B cell (primary cell): ENCODE results near the gene AK4. TPM values are rescaled to one million over a fixed set of nuclear protein-coding genes. Genes with fewer than 3 reads are reported as not detected.

ENCODE experiments used
- ATAC-seq: fragments of 200-7000 bp; cut with Tn5 transposase; one replicate; pipeline ENCODE4 v1.10.0; 2021; ENCODE audit warnings: low read depth, mild to moderate bottlenecking, moderate number of reproducible peaks, moderate library complexity
- CTCF ChIA-PET: fragments of 350-600 bp; sonication (Branson Sonifier 250); formaldehyde crosslinking; loops from one replicate; lab custom pipeline; 2021; ENCODE audit warnings: antibody characterized with exemption, inconsistent platforms; lab: Charles Lee
- POLR2A ChIA-PET: fragments of 350-600 bp; sonication (Branson Sonifier 250); formaldehyde crosslinking; loops from one replicate; lab custom pipeline; 2021; ENCODE audit warnings: antibody characterized with exemption; lab: Charles Lee
- DNase-seq: peaks from one replicate; pipeline ENCODE4 v3.0.0; 2013
- H2AFZ ChIP-seq: 2 replicates; pipeline ENCODE4 v1.6.1; 2012; ENCODE audit warnings: mild to moderate bottlenecking, low read depth, low read length; ENCODE audit not compliant: insufficient read depth, poor library complexity, severe bottlenecking
- H3K27ac ChIP-seq, 2 donors: 1 replicate in 1 of 2; 2 replicates in 1 of 2; pipeline ENCODE4 v1.5.1; 2012 to 2013; ENCODE audit warnings: low read length in 2 of 2, mild to moderate bottlenecking in 2 of 2, moderate library complexity in 1 of 2
- H3K27me3 ChIP-seq, 4 experiments: fragments of 200-600 bp in 1 of 4; sonication (generic) in 1 of 4; replicated peaks in 1 of 4; 1 replicate in 2 of 4; 2 replicates in 2 of 4; pipeline versions ENCODE4 v1.6.1 to v1.7.0; 2013 to 2016; ENCODE audit warnings: low read length in 3 of 4, mild to moderate bottlenecking in 2 of 4, mixed read lengths in 1 of 4, moderate library complexity in 1 of 4; ENCODE audit not compliant: insufficient read depth in 4 of 4, control insufficient read depth in 3 of 4; ENCODE audit errors: control extremely low read depth in 1 of 4
- H3K36me3 ChIP-seq, 2 experiments: replicated peaks in 1 of 2; 1 replicate in 1 of 2; 2 replicates in 1 of 2; pipeline versions ENCODE4 v1.6.1 to v1.7.1; 2013; ENCODE audit warnings: low read length in 1 of 2; ENCODE audit not compliant: insufficient read depth in 2 of 2, control insufficient read depth in 1 of 2; ENCODE audit errors: control extremely low read depth in 1 of 2, extremely low read depth in 1 of 2
- H3K4me1 ChIP-seq, 2 donors: fragments of 200-600 bp in 1 of 2; sonication (generic) in 1 of 2; 1 replicate in 1 of 2; 2 replicates in 1 of 2; pipeline versions ENCODE4 v1.5.1 to v1.6.1; 2013 to 2017; ENCODE audit warnings: low read length in 2 of 2; ENCODE audit not compliant: control insufficient read depth in 2 of 2, insufficient read depth in 2 of 2
- H3K4me2 ChIP-seq: replicated peaks from 2 replicates; pipeline ENCODE3; 2012; ENCODE audit warnings: mild to moderate bottlenecking, low read depth, low read length; ENCODE audit not compliant: poor library complexity, severe bottlenecking
- H3K4me3 ChIP-seq, 5 experiments: fragments of 200-600 bp in 1 of 5; sonication (generic) in 1 of 5; 1 replicate in 3 of 5; 2 replicates in 2 of 5; pipeline versions ENCODE4 v1.5.1 to v1.7.0; 2011 to 2016; ENCODE audit warnings: low read length in 4 of 5, mild to moderate bottlenecking in 4 of 5, low read depth in 2 of 5, control low read depth in 1 of 5, moderate library complexity in 1 of 5; ENCODE audit not compliant: insufficient read depth in 1 of 5; ENCODE audit errors: control extremely low read depth in 1 of 5, extremely low read depth in 1 of 5
- H3K79me2 ChIP-seq: fragments of 200-600 bp; sonication (generic); one replicate; pipeline ENCODE4 v1.6.0; 2016; ENCODE audit warnings: low read length; ENCODE audit not compliant: control insufficient read depth, insufficient read depth
- H3K9ac ChIP-seq: fragments of 200-600 bp; sonication (generic); 2 replicates; pipeline ENCODE4 v1.6.1; 2017; ENCODE audit warnings: mild to moderate bottlenecking, low read length, moderate library complexity
- H3K9me3 ChIP-seq, 3 donors: one replicate each; pipeline versions ENCODE4 v1.6.1 to v1.7.1; 2013; ENCODE audit warnings: low read length in 2 of 3; ENCODE audit not compliant: control insufficient read depth in 2 of 3, insufficient read depth in 1 of 3; ENCODE audit errors: control extremely low read depth in 1 of 3
- H4K20me1 ChIP-seq: 2 replicates; pipeline ENCODE4 v1.6.0; 2012; ENCODE audit warnings: mild to moderate bottlenecking, low read length; ENCODE audit not compliant: insufficient read depth, control insufficient read depth, poor library complexity, severe bottlenecking
- H3K27ac Mint-ChIP-seq: one replicate; pipeline ENCODE4 v1.8.0; 2021; ENCODE audit warnings: mixed read lengths
- H3K27me3 Mint-ChIP-seq: one replicate; pipeline ENCODE4 v1.8.0; 2021; ENCODE audit warnings: mixed read lengths
- H3K4me1 Mint-ChIP-seq: one replicate; pipeline ENCODE4 v1.8.0; 2021; ENCODE audit warnings: mixed read lengths
- H3K4me3 Mint-ChIP-seq: one replicate; pipeline ENCODE4 v1.8.0; 2021; ENCODE audit warnings: mixed read lengths
- H3K9me3 Mint-ChIP-seq: one replicate; pipeline ENCODE4 v1.8.0; 2022; ENCODE audit warnings: mixed read lengths; ENCODE audit not compliant: insufficient read depth
- CTCF ChIP-seq: fragments of 200-600 bp; IDR thresholded peaks from one replicate; pipeline ENCODE4 v1.8.0; 2022; ENCODE audit warnings: antibody characterized with exemption, mild to moderate bottlenecking
- EZH2 ChIP-seq: IDR thresholded peaks from 2 replicates; pipeline ENCODE4 v1.6.1; 2012; ENCODE audit warnings: borderline replicate concordance, low read depth, mild to moderate bottlenecking, moderate library complexity, low read length; ENCODE audit not compliant: insufficient read depth, poor library complexity, severe bottlenecking
- WGBS: methylation state at CpG from one replicate; pipeline ENCODE4 v1.1.5; 2013; ENCODE audit warnings: missing lambda C conversion rate; ENCODE audit not compliant: insufficient coverage; 5-methylcytosine and 5-hydroxymethylcytosine counted together
- intact Hi-C: fragments of 100-400 bp; cut with micrococcal nuclease; formaldehyde crosslinking; loops from one replicate; pipeline ENCODE4 v1.10.0; 2022
- polyA plus RNA-seq: library from polyadenylated mRNA; depleted of rRNA; stranded (reverse); fragments of >200 nt; gene quantifications from 2 replicates; pipeline ENCODE4 v1.2.3, GENCODE V29; 2012
- total RNA-seq, 2 donors: library from RNA; stranded (reverse); fragments of 120-200 nt in 1 of 2; gene quantifications; 1 replicate in 1 of 2; 2 replicates in 1 of 2; pipeline versions ENCODE4 v1.2.3 to v1.2.4, GENCODE V29; 2013 to 2022

The AK4 gene
- total and polyA plus RNA-seq, 2 donors (not counting 1 experiment from before 2014, with no cell fraction given) = 0.34 TPM; not detected in 1

GRCh38 chr1:65166572-65167305, 18.7 kb downstream of the AK4 start:
- Histone ChIP-seq H3K27ac (no peak overlapping the region), H4K20me1 (no peaks in the 10 kb centered on the region), H3K79me2 (no peaks in the 10 kb centered on the region), H3K4me1 (no peaks in the 10 kb centered on the region), H3K27me3 (peaks cover 0 to 5% (median 0%) of the 10 kb centered on the region in 4 experiments), H3K36me3 (no peaks in the 10 kb centered on the region), H3K4me3 (no peak overlapping the region), H3K4me2 (no peak overlapping the region), H3K9ac (no peak overlapping the region), H3K9me3 (no peaks in the 10 kb centered on the region), H2AFZ (no peak overlapping the region)
- POLR2A ChIA-PET = no interaction called here
- no peaks in the 10 kb centered on the region for H3K9me3 Mint-ChIP-seq
- ATAC-seq (no peak), DNase-seq (no peak)
- CTCF ChIA-PET = interaction anchor here (0.7 kb wide), 1 partner anchor 1280 kb away, joined by 4 read pairs; no protein-coding TSS in a partner anchor
- no peak overlapping the region for H3K27ac Mint-ChIP-seq
- TF ChIP-seq CTCF (no peak), EZH2 (no peak)
- H3K4me3 Mint-ChIP-seq = no peak overlapping the region
- 90% methylated on average over 2 of the region's 7 CpGs for WGBS
- H3K27me3 Mint-ChIP-seq = peaks cover 18% of the 10 kb centered on the region
- H3K4me1 Mint-ChIP-seq = no peaks in the 10 kb centered on the region
- intact Hi-C loops = no loop called here

GRCh38 chr1:65167586-65168242, 19.7 kb downstream of the AK4 start:
- no peak overlapping the region for H3K4me3 ChIP-seq
- H3K36me3 ChIP-seq = no peaks in the 10 kb centered on the region
- H4K20me1 ChIP-seq = no peaks in the 10 kb centered on the region
- TF ChIP-seq EZH2 = no peak
- TF ChIP-seq CTCF = no peak
- 80% methylated on average over 2 of the region's 5 CpGs for WGBS
- H3K4me2 ChIP-seq = no peak overlapping the region
- H3K79me2 ChIP-seq = no peaks in the 10 kb centered on the region
- ChIA-PET POLR2A (interaction anchor here (0.6 kb wide), 1 partner anchor 40 kb away, joined by 3 read pairs; no protein-coding TSS in a partner anchor), CTCF (interaction anchor here (1.4 kb wide), 1 partner anchor 9 kb away, joined by 3 read pairs; no protein-coding TSS in a partner anchor)
- H3K9ac ChIP-seq = no peak overlapping the region
- Mint-ChIP-seq H3K4me3 (no peak overlapping the region), H3K9me3 (no peaks in the 10 kb centered on the region), H3K4me1 (no peaks in the 10 kb centered on the region), H3K27me3 (peaks cover 14% of the 10 kb centered on the region), H3K27ac (no peak overlapping the region)
- intact Hi-C loops = no loop called here
- no peak overlapping the region for H3K27ac ChIP-seq
- H3K9me3 ChIP-seq = no peaks in the 10 kb centered on the region
- no peak for DNase-seq
- no peak overlapping the region for H2AFZ ChIP-seq
- peaks cover 0 to 5% (median 0%) of the 10 kb centered on the region in 4 experiments for H3K27me3 ChIP-seq
- no peak for ATAC-seq
- H3K4me1 ChIP-seq = no peaks in the 10 kb centered on the region
